Measurements from ENCODE around the gene TNS2. TPM values are rescaled to one million over a fixed set of nuclear protein-coding genes. Genes with fewer than 3 reads are reported as not detected.

The TNS2 gene
- total and polyA plus RNA-seq, 2 of the 13 experiments (the other 11 are each of a cell fraction or from before 2014, with no cell fraction given) = 8.9 to 20.4 TPM

- TF ChIP-seq E2F5 (CRISPR knock-in tag; conservative IDR thresholded peaks at IDR 0.05) = no peak
- peak; percentile 92; the same call in 1 of the 2 replicates for TF ChIP-seq ZNF383 (CRISPR knock-in tag; IDR thresholded peaks at IDR 0.05; ENCODE audit: borderline replicate concordance)
- no peak for TF ChIP-seq ZNF121 (CRISPR knock-in tag; IDR thresholded peaks at IDR 0.05)
- TF ChIP-seq ZNF543 (CRISPR knock-in tag; IDR thresholded peaks at IDR 0.05) = peak; percentile 45; the same call in 1 of the 2 replicates
- 0 out of 2 replicates have a peak, but pooled peaks have one; percentile 35 for TF ChIP-seq MLX (CRISPR knock-in tag; IDR thresholded peaks at IDR 0.05)
- peak; percentile 41; the same call in 1 of the 2 replicates for TF ChIP-seq CEBPG (CRISPR knock-in tag; IDR thresholded peaks at IDR 0.05)
- TF ChIP-seq BORCS8-MEF2B (CRISPR knock-in tag; IDR thresholded peaks at IDR 0.05) = peak; percentile 80; the same call in 1 of the 2 replicates
- no peak for TF ChIP-seq ZNF850 (CRISPR knock-in tag; conservative IDR thresholded peaks at IDR 0.05)
- TF ChIP-seq ELK4 (CRISPR knock-in tag; IDR thresholded peaks at IDR 0.05; ENCODE audit: borderline replicate concordance) = no peak
- TF ChIP-seq KIAA2018 (CRISPR knock-in tag; IDR thresholded peaks at IDR 0.05; ENCODE audit: borderline replicate concordance) = no peak
- TF ChIP-seq ZBTB38 (CRISPR knock-in tag; IDR thresholded peaks at IDR 0.05) = no peak
- TF ChIP-seq PHF20 (CRISPR knock-in tag; IDR thresholded peaks at IDR 0.05) = no peak
- peak; percentile 75; the same call in 1 of the 2 replicates for TF ChIP-seq ZNF678 (CRISPR knock-in tag; IDR thresholded peaks at IDR 0.05)
These were observed 53.3 kb downstream of the TNS2 start, which contains the start of gene SOAT2 (continued) for GRCh38 chr12:53102883-53103807.

Measured in HepG2 (cell line).